GF-D8 (cell line): ENCODE data around the gene HK1.
"Not testable (repeated sequence)": the region's sequence is repeated elsewhere in the genome, so short reads cannot be mapped to it uniquely, and the experiment has no call there.

Experiments
- DNase-seq: peaks from one replicate; lab custom pipeline; 2025; lab: John Stamatoyannopoulos, UW

Gene HK1

DNA sequence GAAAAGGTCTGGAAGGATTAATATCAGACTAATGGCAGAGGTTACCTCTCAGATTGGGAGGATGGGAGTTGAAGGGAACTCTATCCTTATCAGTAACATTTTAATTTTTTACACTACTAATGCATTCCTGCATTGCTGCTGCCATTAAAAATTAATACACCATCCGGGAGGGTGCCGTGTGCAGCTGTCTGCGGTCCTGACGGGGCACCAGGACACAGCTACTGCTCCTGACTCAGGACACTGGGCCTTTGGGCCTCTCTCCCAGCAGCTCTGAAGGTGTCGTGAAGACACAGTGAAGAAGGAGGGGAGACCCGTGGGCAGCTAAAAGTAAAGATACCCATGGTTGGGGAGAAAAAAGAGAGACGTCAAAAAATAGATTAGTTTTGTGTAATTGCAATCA is 23.4 kb upstream of the HK1 start:
- DNase-seq, result no peak

DNA sequence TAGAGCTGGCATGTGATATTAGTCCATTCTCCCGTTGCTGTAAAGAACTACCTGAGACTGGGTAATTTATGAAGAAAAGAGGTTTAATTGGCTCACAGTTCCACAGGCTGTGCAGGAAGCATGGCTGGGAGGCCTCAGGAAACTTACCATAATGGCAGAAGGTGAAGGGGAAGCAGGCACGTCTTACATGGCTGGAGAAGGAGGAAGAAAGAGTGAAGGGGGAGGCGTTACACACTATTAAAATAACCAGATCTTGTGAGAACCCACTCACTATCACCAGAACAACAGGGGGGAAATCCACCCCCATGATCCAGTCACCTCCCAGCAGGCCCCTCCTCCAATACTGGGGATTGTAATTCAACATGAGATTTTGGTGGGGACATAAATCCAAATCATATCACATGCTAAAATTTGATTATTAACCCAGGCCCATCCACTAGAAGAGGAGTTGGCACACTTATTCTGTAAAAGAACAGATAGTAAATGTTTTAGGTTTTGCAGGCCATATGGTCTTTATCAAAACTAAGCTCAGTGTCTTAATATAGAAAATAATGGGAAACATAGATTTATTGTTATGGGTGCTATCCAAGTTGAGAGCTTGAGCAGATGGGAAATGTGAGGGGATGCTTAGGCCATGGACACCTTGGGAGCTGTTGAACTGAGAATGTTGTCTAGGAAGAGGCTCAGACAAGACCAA is 18.6 kb upstream of the HK1 start:
- DNase-seq, result no peak

DNA sequence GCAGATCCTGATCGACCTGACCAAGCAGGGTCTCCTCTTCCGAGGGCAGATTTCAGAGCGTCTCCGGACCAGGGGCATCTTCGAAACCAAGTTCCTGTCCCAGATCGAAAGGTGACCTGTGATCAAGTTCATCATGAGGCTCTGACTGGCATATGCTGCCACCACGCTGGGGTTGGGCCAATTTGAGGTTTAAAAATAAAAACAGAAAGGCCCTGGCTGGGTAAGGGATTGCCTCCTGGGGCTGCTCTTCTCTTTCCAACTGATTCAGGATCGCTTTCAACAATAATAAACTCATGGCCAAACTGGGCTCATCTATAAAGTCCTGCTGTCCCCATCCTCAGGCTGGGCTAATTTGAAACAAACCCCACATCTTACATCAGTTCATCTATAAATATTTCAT is 17.1 kb upstream of the HK1 start:
- DNase-seq, result no peak

DNA sequence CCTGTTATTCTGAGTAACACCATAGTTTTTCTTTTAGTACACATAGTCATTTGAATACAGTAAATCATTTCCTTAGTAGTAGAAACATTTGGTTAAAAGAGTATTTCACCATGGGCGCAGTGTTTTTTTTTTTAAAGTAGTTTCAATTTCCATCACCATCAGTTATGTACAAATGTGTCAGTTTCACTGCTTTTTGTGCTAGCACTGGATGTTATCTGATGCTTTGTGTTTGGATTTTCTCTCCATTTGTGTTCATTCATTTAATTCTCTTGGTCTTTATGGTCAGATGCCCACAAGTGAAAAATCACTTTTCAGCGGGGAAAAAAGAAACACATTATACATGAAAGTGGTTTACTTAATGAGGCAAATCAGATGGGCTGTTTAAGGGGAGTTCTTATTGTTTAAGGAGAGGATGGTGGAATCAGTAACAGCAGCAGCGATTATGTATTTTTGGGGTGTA is 16.0 kb upstream of the HK1 start:
- no peak for DNase-seq

DNA sequence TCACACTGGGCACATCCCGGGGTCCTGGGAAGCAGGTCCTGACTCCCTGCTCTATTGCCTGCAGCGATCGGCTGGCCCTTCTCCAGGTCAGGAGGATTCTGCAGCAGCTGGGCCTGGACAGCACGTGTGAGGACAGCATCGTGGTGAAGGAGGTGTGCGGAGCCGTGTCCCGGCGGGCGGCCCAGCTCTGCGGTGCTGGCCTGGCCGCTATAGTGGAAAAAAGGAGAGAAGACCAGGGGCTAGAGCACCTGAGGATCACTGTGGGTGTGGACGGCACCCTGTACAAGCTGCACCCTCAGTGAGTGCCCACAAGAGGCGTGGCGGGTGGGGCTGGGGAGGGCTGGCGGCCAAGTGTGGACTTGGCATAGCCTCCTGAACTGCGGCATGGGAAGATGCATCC is 12.8 kb upstream of the HK1 start:
- DNase-seq, result no peak

DNA sequence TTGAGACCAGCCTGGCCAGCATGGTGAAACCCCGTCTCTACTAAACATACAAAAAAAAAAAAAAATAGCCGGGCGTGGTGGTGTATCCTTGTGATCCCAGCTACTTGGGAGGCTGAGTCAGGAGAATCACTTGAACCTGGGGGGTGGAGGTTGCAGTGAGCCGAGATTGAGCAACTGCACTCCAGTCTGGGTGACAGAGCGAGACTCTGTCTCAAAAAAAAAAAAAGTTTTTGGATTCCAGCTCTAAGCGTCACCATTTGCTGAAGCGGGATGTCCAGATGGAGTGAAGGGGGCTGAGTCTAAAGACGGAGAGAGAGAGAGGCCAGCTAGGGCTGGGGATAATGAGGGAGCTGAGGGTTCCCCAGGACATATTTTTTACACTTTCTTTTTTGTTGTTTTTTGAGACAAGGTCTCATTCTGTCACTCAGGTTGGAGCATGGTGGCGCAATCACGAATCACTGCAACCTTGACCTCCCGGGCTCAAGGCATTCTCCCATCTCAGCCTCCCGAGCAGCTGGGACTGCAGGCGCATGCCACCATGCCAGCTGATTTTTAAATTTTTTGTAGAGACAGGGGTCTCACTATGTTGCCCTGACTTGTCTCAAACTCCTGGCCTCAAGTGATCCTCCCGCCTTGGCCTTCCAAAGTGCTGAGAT is 9.4 kb upstream of the HK1 start:
- DNase-seq, result no peak

DNA sequence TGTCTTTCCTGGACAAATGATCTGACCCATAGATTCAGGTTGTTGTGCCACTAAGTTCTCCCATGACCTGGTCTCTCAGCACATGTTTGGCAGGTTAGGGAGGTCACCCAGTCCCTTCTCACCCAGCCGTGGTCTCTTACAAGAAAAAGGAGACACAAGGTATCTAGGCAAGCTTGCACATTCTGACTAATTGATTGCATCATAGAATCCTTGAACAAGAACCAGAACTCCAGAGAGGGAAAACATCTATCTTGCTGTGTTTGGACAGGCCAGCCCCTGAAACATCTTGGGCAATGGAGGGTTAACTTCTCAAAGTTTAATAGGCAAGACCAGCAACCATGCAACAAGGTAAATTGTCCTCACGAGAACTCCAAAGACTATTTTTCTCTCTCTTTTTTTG is 8.5 kb upstream of the HK1 start:
- DNase-seq, result no peak

DNA sequence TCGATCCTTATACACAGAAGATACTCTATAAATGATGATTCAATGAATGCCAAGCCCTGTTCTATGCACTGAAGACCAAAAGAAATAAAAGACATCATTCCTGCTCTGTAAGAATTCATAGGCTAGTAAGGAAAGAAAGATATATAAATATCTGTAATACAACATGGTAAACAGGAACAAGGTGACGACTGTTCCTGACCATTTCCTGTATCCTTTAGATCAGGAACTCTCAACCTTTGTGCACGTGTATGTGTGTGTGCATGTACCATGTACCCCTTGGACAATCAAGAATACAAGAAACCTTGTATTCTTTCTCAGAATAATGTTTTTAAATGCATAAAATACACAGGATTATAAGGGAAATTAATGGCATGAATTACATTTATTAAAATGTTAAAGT is 7.3 kb upstream of the HK1 start:
- no peak for DNase-seq

DNA sequence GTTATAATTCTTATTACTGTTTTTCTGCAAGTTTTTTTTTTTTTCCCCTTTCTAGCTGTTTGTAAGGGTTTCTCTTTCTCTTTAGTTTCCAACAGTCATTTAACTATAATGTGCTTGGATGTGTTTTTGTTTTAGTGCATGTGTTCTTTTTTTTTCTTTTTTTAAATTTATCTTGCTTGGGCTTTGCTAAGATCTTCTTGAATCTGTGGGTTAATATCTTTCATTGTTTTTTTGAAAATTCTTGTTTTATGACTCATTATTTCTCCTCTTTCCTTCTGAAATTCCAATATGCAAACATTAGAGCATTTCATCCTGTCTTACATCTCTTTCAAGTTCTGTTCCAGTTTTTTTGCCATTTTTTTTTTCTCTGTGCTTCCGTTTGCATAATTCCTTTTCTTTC is 5.7 kb upstream of the HK1 start:
- DNase-seq, result no peak

DNA sequence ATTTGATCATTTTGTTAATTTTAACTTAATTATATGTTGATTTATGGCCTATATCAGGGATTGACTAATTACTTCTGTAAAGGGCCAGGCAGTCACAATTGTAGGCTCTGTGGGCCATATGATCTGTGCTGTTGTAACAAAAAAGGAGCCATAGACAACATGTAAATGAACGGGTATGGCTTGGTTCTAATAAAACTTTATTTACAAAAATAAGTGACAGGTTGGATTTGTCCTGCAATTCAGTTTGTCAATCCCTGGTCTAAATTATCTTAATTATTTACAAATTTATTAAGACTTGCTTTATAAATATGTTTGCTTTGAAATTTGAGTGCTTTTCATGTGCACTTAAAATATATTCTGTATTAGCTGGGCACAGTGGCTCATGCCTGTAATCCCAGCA is 2.9 kb upstream of the HK1 start:
- DNase-seq, result no peak

DNA sequence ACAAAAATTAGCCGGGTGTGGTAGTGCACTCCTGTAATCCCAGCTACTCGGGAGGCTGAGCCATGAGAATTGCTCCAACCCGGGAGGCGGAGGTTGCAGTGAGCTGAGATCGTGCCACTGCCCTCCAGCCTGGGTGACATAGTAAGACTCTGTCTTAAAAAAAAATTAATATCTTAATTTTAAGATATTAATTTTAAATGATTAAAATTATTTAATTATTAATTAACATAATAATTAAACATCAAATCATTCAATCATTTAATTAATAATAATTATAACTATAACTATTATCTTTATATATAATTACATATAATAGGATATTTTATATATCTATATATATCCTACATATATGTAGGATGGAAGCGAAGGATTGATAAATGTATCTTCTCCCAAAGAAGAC is 1.8 kb upstream of the HK1 start:
- DNase-seq, result no peak

DNA sequence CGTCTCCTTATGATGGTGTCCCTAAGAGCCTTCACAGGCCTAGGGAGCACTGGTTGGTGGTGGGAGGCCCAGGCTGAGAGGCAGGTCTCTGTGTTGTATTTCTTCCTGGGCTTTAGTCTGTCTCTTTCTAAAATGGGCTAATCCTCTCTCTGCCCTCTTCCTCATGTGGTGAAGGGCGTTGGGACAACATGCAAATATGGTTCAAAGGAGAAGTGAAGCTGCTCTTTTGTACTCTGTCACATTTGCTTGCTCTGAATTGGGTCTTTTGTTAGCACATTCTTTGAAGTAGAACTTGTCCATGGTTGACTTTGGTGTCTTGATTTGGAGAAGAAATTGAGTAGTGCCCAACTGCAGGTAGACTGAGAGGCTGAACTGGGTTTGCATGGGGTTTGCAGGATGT is 814 bp downstream of the HK1 start:
- DNase-seq, result no peak

DNA sequence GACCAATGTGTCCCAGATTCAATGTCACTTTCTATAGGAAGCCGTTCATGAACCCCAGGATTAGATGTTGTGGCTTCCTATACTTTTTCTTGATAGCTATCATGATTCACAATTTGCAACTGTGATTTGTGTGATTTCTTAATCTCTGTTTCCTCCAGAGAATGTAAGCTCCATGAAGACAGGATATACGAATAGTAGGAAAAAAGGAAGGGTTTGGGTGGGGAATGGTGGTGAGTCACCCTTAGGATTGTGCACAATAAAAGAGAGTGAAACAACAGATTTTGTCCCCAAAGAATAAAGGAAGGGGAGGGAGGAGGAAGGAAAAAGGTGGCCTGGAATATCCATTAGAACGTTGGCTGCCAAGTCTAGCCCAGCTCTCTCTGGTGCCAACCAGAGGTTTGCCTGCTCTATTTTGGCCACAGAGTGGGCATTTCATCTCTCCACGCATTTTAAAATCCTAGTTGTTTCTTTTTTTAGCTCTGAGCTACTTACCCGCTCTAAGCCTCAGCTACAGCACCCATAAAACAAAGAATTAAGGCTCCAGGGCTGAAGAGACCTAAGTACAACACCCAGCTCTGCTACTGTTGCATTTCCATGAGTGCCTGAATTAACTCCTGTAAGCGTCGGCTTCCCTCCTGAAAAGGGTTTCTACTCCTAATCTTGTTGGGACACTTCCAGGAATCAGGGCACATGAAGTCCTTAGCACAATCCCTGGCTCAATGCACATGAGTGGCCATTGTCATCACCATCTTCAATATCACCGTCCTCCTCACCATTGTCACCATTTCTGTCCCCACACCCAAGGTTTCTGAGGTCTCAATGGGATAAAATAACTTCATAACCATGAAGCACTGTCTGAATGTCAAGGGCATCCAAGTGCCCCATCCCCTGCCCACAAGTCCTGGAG is 3.5 kb downstream of the HK1 start:
- DNase-seq, result no peak

DNA sequence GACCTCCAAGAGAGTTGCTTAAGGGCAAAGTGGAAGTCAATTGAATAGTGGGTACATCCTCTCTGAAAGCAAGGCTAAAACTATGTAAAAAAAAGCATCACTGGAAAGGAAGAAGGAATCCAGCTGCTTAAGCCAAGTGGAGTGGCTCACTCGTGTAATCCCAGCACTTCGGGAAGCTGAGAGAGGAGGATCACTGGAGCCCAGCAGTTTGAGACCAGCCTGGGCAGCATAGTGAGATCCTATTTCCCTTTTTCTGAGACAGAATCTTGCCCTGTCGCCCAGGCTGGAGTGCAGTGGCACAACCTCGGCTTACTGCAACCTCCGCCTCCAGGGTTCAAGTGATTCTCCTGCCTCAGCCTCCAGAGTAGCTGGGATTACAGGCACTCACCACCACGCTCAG is 6.1 kb downstream of the HK1 start:
- DNase-seq, result not testable (repeated sequence)

DNA sequence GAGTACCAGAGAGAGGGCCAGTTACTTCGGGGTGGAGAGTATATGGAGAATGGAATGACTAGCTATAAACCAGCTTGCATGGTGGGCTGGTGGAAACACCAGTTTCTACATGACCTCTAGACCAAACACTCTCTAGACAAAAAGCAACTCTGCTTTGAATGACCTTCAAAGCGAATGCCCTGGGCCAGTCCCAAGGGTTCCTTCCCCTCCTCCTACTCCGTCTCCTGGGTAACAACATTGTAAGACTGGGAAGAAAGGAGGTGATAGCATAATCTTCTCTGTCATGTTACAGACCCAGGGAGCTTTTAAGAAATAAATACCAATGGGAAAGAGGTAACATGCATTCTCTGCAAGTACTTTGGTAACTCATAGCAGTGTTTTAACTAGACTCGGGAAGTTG is 7.4 kb downstream of the HK1 start:
- no peak for DNase-seq

DNA sequence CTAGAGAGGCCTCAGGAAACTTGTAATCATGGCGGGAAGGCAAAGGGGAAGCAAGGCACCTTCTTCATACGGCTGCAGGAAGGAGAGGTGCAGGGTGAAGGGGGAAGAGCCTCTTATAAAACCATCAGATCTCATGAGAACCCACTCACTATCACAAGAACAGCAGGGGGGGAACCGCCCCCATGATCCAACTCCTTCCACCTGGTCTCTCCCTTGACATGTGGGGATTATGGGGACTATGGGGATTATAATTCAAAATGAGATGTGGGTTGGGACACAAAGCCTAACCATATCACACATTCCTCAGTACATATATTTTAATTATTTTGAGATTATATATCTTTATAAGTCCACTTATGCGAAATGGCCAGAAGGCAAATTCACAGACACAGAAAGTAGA is 8.9 kb downstream of the HK1 start:
- DNase-seq, result no peak

DNA sequence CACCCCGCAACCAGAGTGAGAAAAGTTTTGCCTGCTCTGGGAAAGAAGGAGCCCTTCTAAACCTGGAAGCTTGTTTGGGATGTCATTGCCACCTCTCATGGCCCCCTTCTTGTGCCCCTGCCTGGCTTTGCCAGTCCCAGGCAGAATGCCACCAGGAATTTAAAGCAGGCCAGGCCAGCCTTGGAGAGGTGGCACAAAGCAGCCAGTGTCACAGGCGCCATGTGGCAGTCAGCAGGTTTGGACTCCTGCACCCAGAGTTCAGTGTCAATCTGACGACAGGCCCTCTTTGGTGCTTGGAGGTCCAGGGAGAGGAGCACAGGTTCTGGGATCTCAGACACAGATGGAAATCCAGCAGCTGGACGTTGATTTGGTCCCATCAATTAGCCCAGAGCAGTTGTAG is 12.7 kb downstream of the HK1 start:
- DNase-seq, result no peak

DNA sequence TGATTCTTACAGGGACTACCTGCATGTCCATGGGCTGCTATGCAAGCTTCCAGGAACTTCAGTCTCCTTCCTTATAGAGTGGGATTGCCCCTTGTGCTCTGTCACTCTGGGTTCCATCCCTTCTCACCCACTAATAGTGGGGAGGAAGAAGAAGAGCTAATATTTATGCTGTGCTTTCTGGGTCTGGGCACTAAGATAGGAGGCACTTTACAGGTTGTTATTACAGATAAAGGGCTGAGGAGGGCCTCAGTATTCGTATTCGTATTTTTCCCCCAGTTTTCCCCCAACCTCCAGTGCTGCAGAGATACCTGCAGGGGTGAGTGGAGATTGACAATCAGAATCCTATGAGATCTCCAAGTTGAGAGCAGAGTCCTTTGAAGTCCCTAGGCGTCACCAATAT is 14.2 kb downstream of the HK1 start:
- DNase-seq, result no peak

DNA sequence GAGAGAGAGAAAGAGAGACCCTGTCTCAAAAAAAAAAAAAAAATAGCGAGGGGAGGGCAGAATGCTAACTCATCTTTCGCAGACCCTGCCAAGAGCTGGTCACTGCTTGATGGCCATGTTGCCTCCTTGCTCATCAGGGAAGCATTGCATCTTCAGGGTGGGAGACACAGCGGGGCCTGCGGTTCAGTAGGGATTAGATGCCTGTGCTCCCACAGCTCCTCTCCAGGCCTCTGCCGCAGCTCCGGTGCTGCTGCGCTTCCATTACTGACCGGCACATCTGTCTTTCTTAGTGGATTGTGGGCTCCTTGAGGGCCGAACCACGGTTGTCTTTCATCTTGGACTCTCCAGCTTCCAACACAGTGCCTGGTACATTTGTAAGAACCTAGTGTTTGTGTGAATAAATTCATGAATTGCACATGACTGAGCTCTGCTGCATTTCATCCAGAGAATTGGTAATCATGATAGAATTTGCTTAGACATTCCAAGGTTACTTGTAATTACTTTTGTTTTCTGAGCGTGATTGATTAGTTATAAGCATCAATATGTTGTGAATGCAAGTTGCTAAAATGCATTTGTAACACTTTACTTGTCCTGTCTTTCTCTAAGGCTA is 16.8 kb downstream of the HK1 start:
- DNase-seq, result no peak

DNA sequence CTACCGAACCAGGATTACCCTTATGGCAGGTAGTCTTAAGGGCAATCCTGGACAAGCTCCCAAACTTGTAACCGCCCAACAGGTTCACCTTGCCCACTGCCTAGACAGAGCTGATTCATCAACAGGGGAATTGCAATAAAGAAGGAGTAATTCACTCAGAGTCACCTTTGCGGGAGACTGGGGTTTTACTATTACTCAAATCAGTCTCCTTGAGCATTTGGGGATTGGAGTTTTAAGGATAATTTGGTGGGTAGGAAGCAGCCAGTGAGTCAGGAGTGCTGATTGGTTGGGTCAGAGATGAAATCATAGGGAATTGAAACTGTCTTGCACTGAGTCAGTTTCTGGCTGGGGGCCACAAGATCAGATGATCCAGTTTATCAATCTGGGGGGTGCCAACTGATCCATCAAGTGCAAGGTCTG is 25.3 kb downstream of the HK1 start:
- no peak for DNase-seq

DNA sequence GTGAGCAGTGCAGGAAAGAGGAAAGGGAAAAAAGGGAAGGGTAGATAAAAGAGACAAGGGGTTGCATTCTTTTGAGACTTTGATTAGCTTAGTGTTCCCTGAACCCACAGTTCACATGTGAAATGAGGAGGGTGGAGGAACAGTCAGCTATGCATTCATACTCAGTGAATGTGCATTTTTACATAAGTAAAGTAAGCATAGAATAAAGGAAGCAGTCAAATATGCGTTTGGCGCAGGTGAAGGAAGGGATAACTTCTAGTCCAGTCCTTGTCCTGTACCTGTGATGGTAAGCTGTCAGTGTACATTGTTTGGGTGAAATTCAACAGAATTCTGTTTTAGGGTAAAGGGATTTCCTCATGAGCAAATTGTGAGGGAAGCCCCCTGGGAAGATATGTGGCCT is 28.1 kb downstream of the HK1 start:
- DNase-seq, result no peak

DNA sequence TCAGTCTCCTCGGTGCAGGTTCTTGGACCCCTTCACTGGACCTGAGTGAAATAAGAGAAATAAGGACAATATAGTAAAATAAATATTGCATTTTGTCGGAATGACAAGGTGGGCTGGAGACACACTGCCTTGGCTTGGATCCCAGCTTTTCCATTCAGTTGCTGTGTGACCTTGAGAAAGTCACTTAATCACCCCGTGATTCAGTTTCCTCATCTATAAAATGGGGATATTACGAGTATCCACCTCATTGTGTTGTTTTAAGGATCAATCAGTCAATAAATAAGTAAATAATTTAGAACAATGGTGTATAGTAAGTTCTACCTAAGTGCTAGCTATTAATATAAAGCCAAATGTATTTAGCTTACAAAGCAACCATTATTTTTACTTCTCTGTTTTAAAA is 29.1 kb downstream of the HK1 start:
- DNase-seq, result no peak

DNA sequence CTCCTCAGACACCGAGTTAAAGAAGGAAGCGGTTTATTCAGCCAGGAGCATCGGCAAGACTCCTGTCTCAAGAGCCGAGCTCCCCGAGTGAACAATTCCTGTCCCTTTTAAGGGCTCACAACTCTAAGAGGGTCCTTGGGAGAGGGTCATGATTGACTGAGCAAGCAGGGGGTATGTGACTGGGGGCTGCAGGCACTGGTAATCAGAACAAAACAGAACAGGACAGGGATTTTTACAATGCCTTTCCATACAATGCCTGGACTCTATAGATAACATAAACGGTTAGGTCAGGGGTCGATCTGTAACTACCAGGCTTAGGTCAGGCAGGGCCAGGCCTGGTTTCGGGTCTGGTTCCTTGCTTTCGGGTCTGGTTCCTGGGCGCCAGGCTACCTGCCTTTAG is 30.0 kb downstream of the HK1 start:
- not testable (repeated sequence) for DNase-seq
